SK-N-SH (cell line): ENCODE results near the gene PRRX2. TPM values are rescaled to one million over a fixed set of nuclear protein-coding genes. Genes with fewer than 3 reads are reported as not detected.

Source experiments
- CTCF ChIA-PET: fragments of 300-600, 350-600 bp; formaldehyde crosslinking; extraction: SDS; loops from one replicate; lab custom pipeline; 2021; lab: Yijun Ruan, JAX
- POLR2A ChIA-PET: fragments of 350-600 bp; sonication (Branson Sonifier 250); formaldehyde crosslinking; extraction: SDS; loops from one replicate; lab custom pipeline; 2020; ENCODE audit warnings: antibody characterized with exemption, inconsistent platforms; lab: Yijun Ruan, JAX
- DNase-seq: peaks from one replicate; pipeline ENCODE4 v3.0.0; 2012
- H2AFZ ChIP-seq: fragments of 200-600 bp; sonication (generic); 2 replicates; pipeline ENCODE4 v1.8.1; 2016; ENCODE audit warnings: antibody characterized with exemption, mild to moderate bottlenecking, low read depth
- H3F3A ChIP-seq: fragments of 200-600 bp; sonication (generic); replicated peaks from 2 replicates; pipeline ENCODE3; 2016; ENCODE audit warnings: antibody characterized with exemption, mild to moderate bottlenecking; ENCODE audit not compliant: insufficient read depth
- H3K27ac ChIP-seq, 2 experiments: fragments of 200-500 bp in 1 of 2; fragments of 200-600 bp in 1 of 2; sonication (Bioruptor generic) in 1 of 2; sonication (generic), shearing (Covaris generic) in 1 of 2; 2 replicates each; pipeline versions ENCODE4 v1.5.1 to v1.6.1; 2014 to 2016; ENCODE audit warnings: low read depth in 2 of 2, inconsistent platforms in 1 of 2, low read length in 1 of 2, mild to moderate bottlenecking in 1 of 2, mixed read lengths in 1 of 2
- H3K27me3 ChIP-seq: fragments of 200-600 bp; sonication (generic), shearing (Covaris generic); 2 replicates; pipeline ENCODE4 v1.6.1; 2016; ENCODE audit warnings: mixed run types; ENCODE audit not compliant: insufficient read depth
- H3K36me3 ChIP-seq, 2 experiments: fragments of 200-500 bp in 1 of 2; fragments of 200-600 bp in 1 of 2; sonication (Bioruptor generic) in 1 of 2; sonication (generic) in 1 of 2; replicated peaks in 1 of 2; 2 replicates each; pipeline versions ENCODE3 to v1.5.1; 2014 to 2016; ENCODE audit warnings: low read length in 1 of 2, mild to moderate bottlenecking in 1 of 2; ENCODE audit not compliant: insufficient read depth in 2 of 2, control insufficient read depth in 1 of 2
- H3K4me1 ChIP-seq, 2 experiments: fragments of 200-500 bp in 1 of 2; fragments of 200-600 bp in 1 of 2; sonication (Bioruptor generic) in 1 of 2; sonication (generic), shearing (Covaris generic) in 1 of 2; 2 replicates each; pipeline versions ENCODE4 v1.5.1 to v1.6.1; 2014 to 2016; ENCODE audit warnings: low read depth in 1 of 2, low read length in 1 of 2, mixed run types in 1 of 2; ENCODE audit not compliant: insufficient read depth in 2 of 2, control insufficient read depth in 1 of 2
- H3K4me2 ChIP-seq: fragments of 200-600 bp; sonication (generic), shearing (Covaris generic); 2 replicates; pipeline ENCODE4 v1.6.1; 2017; ENCODE audit warnings: mixed run types
- H3K4me3 ChIP-seq, 2 experiments: fragments of 200-500 bp in 1 of 2; fragments of 200-600 bp in 1 of 2; sonication (Bioruptor generic) in 1 of 2; sonication (generic), shearing (Covaris generic) in 1 of 2; 2 replicates each; pipeline versions ENCODE4 v1.5.1 to v1.8.1; 2014 to 2016; ENCODE audit warnings: low read depth in 2 of 2, inconsistent platforms in 1 of 2, low read length in 1 of 2, mild to moderate bottlenecking in 1 of 2, mixed read lengths in 1 of 2, moderate library complexity in 1 of 2
- H3K79me2 ChIP-seq: fragments of 200-600 bp; sonication (generic); 2 replicates; pipeline ENCODE4 v1.8.1; 2017; ENCODE audit warnings: mild to moderate bottlenecking; ENCODE audit not compliant: insufficient read depth
- H3K9ac ChIP-seq: fragments of 200-600 bp; sonication (generic); 2 replicates; pipeline ENCODE4 v1.6.1; 2017; ENCODE audit warnings: mixed run types
- H3K9me2 ChIP-seq: fragments of 200-600 bp; sonication (generic); 2 replicates; pipeline ENCODE4 v1.6.1; 2017; ENCODE audit warnings: mixed run types
- H3K9me3 ChIP-seq: fragments of 200-600 bp; sonication (generic); 2 replicates; pipeline ENCODE4 v1.6.1; 2017; ENCODE audit warnings: mixed run types, mild to moderate bottlenecking, moderate library complexity
- H4K20me1 ChIP-seq: fragments of 200-600 bp; sonication (generic); 2 replicates; pipeline ENCODE4 v1.6.1; 2017; ENCODE audit warnings: mild to moderate bottlenecking, mixed run types; ENCODE audit not compliant: insufficient read depth
- EZH2phosphoT487 ChIP-seq: fragments of 200-600 bp; sonication (generic); IDR thresholded peaks from 2 replicates; pipeline ENCODE4 v1.6.1; 2017; ENCODE audit warnings: low read depth, mixed run types, mild to moderate bottlenecking, antibody characterized with exemption, moderate library complexity, borderline replicate concordance
- MEF2A ChIP-seq: IDR thresholded peaks from 2 replicates; pipeline ENCODE4 v1.4.0; 2012; ENCODE audit warnings: low read depth, borderline replicate concordance
- MXI1 ChIP-seq: IDR thresholded peaks from 2 replicates; pipeline ENCODE4 v1.6.1; 2012; ENCODE audit warnings: mild to moderate bottlenecking, low read depth, low read length, improper control_type of control experiment
- NFIC ChIP-seq: IDR thresholded peaks from 2 replicates; pipeline ENCODE4 v1.4.0; 2012; ENCODE audit warnings: borderline replicate concordance
- RFX5 ChIP-seq: IDR thresholded peaks from 2 replicates; pipeline ENCODE4 v1.6.1; 2012; ENCODE audit warnings: mild to moderate bottlenecking, improper control_type of control experiment, low read length
- WGBS: methylation state at CpG from one replicate; pipeline ENCODE4 v1.1.6; 2017; ENCODE audit warnings: low lambda C conversion rate; 5-methylcytosine and 5-hydroxymethylcytosine counted together
- polyA plus RNA-seq, 3 experiments: library from polyadenylated mRNA; depleted of rRNA; stranded (reverse); fragments of >200 nt; gene quantifications; 2 replicates each; pipeline ENCODE4 v1.2.3, GENCODE V29; 2012
- TF ChIP-seq, protein P1 (sequence below): IDR thresholded peaks from 2 replicates; pipeline ENCODE4; 2012
- TF ChIP-seq, protein P2 (sequence below): IDR thresholded peaks from 2 replicates; pipeline ENCODE4 v1.6.1; 2012; ENCODE audit warnings: mild to moderate bottlenecking, low read depth, low read length, moderate library complexity
- TF ChIP-seq, protein P3 (sequence below): fragments of 150-350 bp; IDR thresholded peaks from 2 replicates; pipeline ENCODE4 v1.6.1; 2017; ENCODE audit warnings: antibody characterized with exemption, low read length, low read depth, borderline replicate concordance
- TF ChIP-seq, protein P4 (sequence below): IDR thresholded peaks from 2 replicates; pipeline ENCODE4 v1.4.0; 2012; ENCODE audit warnings: low read depth, borderline replicate concordance

PRRX2 gene
- polyA plus RNA-seq, 1 of the 3 experiments (the other 2 are of a cell fraction), result 0.84 TPM

DNA sequence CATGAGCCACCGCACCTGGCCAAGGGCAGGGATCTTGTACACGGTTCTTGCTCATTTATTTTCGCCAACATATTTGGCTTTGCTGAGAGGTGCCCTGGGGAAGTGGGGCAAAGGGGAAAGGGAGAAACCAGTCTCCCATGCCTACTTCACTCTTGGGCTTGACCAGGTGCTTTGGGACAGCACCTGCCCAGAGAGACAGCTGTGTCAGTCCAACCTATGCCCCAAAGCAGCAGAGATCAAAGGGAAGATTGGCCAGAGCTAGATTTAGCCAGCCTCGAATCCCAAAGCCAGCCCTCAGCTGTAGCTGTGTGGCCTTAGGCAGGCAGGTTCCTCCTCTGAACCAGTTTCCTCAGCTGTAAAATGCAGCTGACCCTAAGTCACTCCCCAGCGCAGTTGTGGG is 89.7 kb downstream of the PRRX2 start:
- H3K9me2 ChIP-seq, result no peaks in the 10 kb centered on the region
- TF ChIP-seq, protein P1, sequence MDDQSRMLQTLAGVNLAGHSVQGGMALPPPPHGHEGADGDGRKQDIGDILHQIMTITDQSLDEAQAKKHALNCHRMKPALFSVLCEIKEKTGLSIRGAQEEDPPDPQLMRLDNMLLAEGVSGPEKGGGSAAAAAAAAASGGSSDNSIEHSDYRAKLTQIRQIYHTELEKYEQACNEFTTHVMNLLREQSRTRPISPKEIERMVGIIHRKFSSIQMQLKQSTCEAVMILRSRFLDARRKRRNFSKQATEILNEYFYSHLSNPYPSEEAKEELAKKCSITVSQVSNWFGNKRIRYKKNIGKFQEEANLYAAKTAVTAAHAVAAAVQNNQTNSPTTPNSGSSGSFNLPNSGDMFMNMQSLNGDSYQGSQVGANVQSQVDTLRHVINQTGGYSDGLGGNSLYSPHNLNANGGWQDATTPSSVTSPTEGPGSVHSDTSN, result no peak
- TF ChIP-seq NFIC (no peak), RFX5 (no peak), MXI1 (no peak), MEF2A (no peak), EZH2phosphoT487 (no peak)
- TF ChIP-seq, protein P2, sequence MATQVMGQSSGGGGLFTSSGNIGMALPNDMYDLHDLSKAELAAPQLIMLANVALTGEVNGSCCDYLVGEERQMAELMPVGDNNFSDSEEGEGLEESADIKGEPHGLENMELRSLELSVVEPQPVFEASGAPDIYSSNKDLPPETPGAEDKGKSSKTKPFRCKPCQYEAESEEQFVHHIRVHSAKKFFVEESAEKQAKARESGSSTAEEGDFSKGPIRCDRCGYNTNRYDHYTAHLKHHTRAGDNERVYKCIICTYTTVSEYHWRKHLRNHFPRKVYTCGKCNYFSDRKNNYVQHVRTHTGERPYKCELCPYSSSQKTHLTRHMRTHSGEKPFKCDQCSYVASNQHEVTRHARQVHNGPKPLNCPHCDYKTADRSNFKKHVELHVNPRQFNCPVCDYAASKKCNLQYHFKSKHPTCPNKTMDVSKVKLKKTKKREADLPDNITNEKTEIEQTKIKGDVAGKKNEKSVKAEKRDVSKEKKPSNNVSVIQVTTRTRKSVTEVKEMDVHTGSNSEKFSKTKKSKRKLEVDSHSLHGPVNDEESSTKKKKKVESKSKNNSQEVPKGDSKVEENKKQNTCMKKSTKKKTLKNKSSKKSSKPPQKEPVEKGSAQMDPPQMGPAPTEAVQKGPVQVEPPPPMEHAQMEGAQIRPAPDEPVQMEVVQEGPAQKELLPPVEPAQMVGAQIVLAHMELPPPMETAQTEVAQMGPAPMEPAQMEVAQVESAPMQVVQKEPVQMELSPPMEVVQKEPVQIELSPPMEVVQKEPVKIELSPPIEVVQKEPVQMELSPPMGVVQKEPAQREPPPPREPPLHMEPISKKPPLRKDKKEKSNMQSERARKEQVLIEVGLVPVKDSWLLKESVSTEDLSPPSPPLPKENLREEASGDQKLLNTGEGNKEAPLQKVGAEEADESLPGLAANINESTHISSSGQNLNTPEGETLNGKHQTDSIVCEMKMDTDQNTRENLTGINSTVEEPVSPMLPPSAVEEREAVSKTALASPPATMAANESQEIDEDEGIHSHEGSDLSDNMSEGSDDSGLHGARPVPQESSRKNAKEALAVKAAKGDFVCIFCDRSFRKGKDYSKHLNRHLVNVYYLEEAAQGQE, result no peak
- TF ChIP-seq, protein P3, sequence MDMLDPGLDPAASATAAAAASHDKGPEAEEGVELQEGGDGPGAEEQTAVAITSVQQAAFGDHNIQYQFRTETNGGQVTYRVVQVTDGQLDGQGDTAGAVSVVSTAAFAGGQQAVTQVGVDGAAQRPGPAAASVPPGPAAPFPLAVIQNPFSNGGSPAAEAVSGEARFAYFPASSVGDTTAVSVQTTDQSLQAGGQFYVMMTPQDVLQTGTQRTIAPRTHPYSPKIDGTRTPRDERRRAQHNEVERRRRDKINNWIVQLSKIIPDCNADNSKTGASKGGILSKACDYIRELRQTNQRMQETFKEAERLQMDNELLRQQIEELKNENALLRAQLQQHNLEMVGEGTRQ, result no peak
- TF ChIP-seq, protein P4, sequence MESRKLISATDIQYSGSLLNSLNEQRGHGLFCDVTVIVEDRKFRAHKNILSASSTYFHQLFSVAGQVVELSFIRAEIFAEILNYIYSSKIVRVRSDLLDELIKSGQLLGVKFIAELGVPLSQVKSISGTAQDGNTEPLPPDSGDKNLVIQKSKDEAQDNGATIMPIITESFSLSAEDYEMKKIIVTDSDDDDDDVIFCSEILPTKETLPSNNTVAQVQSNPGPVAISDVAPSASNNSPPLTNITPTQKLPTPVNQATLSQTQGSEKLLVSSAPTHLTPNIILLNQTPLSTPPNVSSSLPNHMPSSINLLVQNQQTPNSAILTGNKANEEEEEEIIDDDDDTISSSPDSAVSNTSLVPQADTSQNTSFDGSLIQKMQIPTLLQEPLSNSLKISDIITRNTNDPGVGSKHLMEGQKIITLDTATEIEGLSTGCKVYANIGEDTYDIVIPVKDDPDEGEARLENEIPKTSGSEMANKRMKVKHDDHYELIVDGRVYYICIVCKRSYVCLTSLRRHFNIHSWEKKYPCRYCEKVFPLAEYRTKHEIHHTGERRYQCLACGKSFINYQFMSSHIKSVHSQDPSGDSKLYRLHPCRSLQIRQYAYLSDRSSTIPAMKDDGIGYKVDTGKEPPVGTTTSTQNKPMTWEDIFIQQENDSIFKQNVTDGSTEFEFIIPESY, result no peak
- no peak overlapping the region for H3K4me2 ChIP-seq
- no peak for DNase-seq
- H3K36me3 ChIP-seq, result no peaks in the 10 kb centered on the region
- ChIA-PET POLR2A (no interaction called here), CTCF (interaction anchor here (0.7 to 2.7 kb wide), 7 partner anchors 11 to 35 kb away, joined by 3 to 17 read pairs (median 4); no protein-coding TSS in a partner anchor)
- H3K27me3 ChIP-seq, result no peaks in the 10 kb centered on the region
- H2AFZ ChIP-seq, result no peak overlapping the region
- H3K9ac ChIP-seq, result no peak overlapping the region
- H3K4me3 ChIP-seq, result no peak overlapping the region
- no peak overlapping the region for H3K27ac ChIP-seq
- H3K4me1 ChIP-seq, result peaks cover 5 to 20% of the 10 kb centered on the region in 2 experiments; a peak in 2 of 4 replicates
- H3K79me2 ChIP-seq, result no peaks in the 10 kb centered on the region
- H3K9me3 ChIP-seq, result no peaks in the 10 kb centered on the region
- no peaks in the 10 kb centered on the region for H4K20me1 ChIP-seq
- H3F3A ChIP-seq, result peaks cover 3% of the 10 kb centered on the region
- 80% methylated on average over 4 of the region's 5 CpGs for WGBS
